HepG2 (cell line): ENCODE data around the gene LRRC45. TPM values are rescaled to one million over a fixed set of nuclear protein-coding genes. Genes with fewer than 3 reads are reported as not detected.
A peak's percentile ranks its signal among the peaks of the same experiment; 100 is the strongest.

Experiments used
- FOXK2 ChIP-seq: fragments of 450-650 bp; IDR thresholded peaks from 2 replicates; pipeline ENCODE4 v1.6.1; 2016
- HOXA9 ChIP-seq: sonication (generic); formaldehyde crosslinking; IDR thresholded peaks from 2 replicates; pipeline ENCODE4 v1.8.1; 2022; ENCODE audit warnings: missing genetic modification reagents, mild to moderate bottlenecking, moderate library complexity, borderline replicate concordance
- NFE2L1 ChIP-seq: sonication (generic); formaldehyde crosslinking; IDR thresholded peaks from 2 replicates; pipeline ENCODE4 v1.4.0; 2020; ENCODE audit warnings: missing genetic modification reagents, mild to moderate bottlenecking, borderline replicate concordance
- SIX4 ChIP-seq: sonication (generic); formaldehyde crosslinking; IDR thresholded peaks from 2 replicates; pipeline ENCODE4 v1.4.0; 2020; ENCODE audit warnings: missing genetic modification reagents
- ZMAT5 ChIP-seq: sonication (generic); formaldehyde crosslinking; IDR thresholded peaks from 2 replicates; pipeline ENCODE4 v1.5.0; 2020; ENCODE audit warnings: mild to moderate bottlenecking, low read depth, missing genetic modification reagents, borderline replicate concordance
- ZNF10 ChIP-seq: sonication (generic); formaldehyde crosslinking; IDR thresholded peaks from 2 replicates; pipeline ENCODE4 v1.4.0; 2020; ENCODE audit warnings: mild to moderate bottlenecking, low read depth, missing genetic modification reagents, borderline replicate concordance
- ZNF230 ChIP-seq: sonication (generic); formaldehyde crosslinking; IDR thresholded peaks from 2 replicates; pipeline ENCODE4 v1.4.0; 2020; ENCODE audit warnings: mild to moderate bottlenecking, missing genetic modification reagents
- ZNF30 ChIP-seq: sonication (generic); formaldehyde crosslinking; IDR thresholded peaks from 2 replicates; pipeline ENCODE4 v1.5.0; 2020; ENCODE audit warnings: mild to moderate bottlenecking, missing genetic modification reagents
- ZNF451 ChIP-seq: sonication (generic); formaldehyde crosslinking; IDR thresholded peaks from 2 replicates; pipeline ENCODE4 v1.5.0; 2020; ENCODE audit warnings: mild to moderate bottlenecking, missing genetic modification reagents
- ZNF510 ChIP-seq: sonication (generic); formaldehyde crosslinking; IDR thresholded peaks from 2 replicates; pipeline ENCODE4 v1.4.0; 2020; ENCODE audit warnings: low read depth, mild to moderate bottlenecking, missing genetic modification reagents
- ZNF652 ChIP-seq: IDR thresholded peaks from 2 replicates; pipeline ENCODE4 v1.6.1; 2016; ENCODE audit warnings: low read depth, borderline replicate concordance
- ZNF678 ChIP-seq: sonication (generic); formaldehyde crosslinking; IDR thresholded peaks from 2 replicates; pipeline ENCODE4 v1.4.0; 2020; ENCODE audit warnings: mild to moderate bottlenecking, missing genetic modification reagents
- polyA plus RNA-seq, 8 experiments: library from polyadenylated mRNA; depleted of rRNA in 3 of 8; stranded (reverse) in 7 of 8; unstranded in 1 of 8; fragments of >200 nt; fragmentation: Illumina TruSeq in 4 of 8; extraction: Trizol in 4 of 8; gene quantifications; 2 replicates each; pipeline versions ENCODE4 v1.2.1 to v1.2.3, GENCODE V29; 2011 to 2016; ENCODE audit warnings: low read depth in 4 of 8, missing spikeins in 1 of 8, mixed read lengths in 1 of 8; ENCODE audit not compliant: insufficient read depth in 1 of 8
- total RNA-seq, 5 experiments: library from RNA; depleted of rRNA; stranded (reverse); fragments of >200 nt; fragmentation: Illumina TruSeq; extraction: Trizol; gene quantifications; 2 replicates each; pipeline ENCODE4 v1.2.3, GENCODE V29; 2016; ENCODE audit warnings: low read depth in 1 of 5
- TF ChIP-seq, protein P1 (sequence below), 2 experiments: fragments of 450-650 bp in 1 of 2; sonication (generic) in 1 of 2; formaldehyde crosslinking; IDR thresholded peaks; 2 replicates each; pipeline versions ENCODE4 v1.5.0 to v1.8.0; 2020 to 2022; ENCODE audit warnings: mild to moderate bottlenecking in 1 of 2, missing genetic modification reagents in 1 of 2
- TF ChIP-seq, protein P2 (sequence below): sonication (generic); formaldehyde crosslinking; conservative IDR thresholded peaks from 2 replicates; pipeline ENCODE4 v1.4.0; 2020; ENCODE audit warnings: missing genetic modification reagents
- TF ChIP-seq, protein P3 (sequence below): fragments of 450-650 bp; IDR thresholded peaks from 2 replicates; pipeline ENCODE4 v1.6.1; 2017; ENCODE audit warnings: mild to moderate bottlenecking
- TF ChIP-seq, protein P4 (sequence below): sonication (generic); formaldehyde crosslinking; IDR thresholded peaks from 2 replicates; pipeline ENCODE4 v1.9.0; 2021; ENCODE audit warnings: missing genetic modification reagents, mild to moderate bottlenecking, borderline replicate concordance
- TF ChIP-seq, protein P5 (sequence below): sonication (generic); formaldehyde crosslinking; IDR thresholded peaks from 2 replicates; pipeline ENCODE4 v1.4.0; 2020; ENCODE audit warnings: missing genetic modification reagents
- TF ChIP-seq, protein P6 (sequence below): sonication (generic); formaldehyde crosslinking; IDR thresholded peaks from 2 replicates; pipeline ENCODE4 v1.4.0; 2020; ENCODE audit warnings: low read depth, mild to moderate bottlenecking, missing genetic modification reagents

The LRRC45 gene
- total and polyA plus RNA-seq, 2 of the 13 experiments (the other 11 are each of a cell fraction or from before 2014, with no cell fraction given) = 11.6 to 48.1 TPM

- TF ChIP-seq HOXA9 (CRISPR knock-in tag) = peak; percentile 79
- TF ChIP-seq, protein P1, sequence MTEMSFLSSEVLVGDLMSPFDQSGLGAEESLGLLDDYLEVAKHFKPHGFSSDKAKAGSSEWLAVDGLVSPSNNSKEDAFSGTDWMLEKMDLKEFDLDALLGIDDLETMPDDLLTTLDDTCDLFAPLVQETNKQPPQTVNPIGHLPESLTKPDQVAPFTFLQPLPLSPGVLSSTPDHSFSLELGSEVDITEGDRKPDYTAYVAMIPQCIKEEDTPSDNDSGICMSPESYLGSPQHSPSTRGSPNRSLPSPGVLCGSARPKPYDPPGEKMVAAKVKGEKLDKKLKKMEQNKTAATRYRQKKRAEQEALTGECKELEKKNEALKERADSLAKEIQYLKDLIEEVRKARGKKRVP (CRISPR knock-in tag; IDR thresholded peaks at IDR 0.05) = peak; percentile 16 to 85; a peak in 2 of 4 replicates
- TF ChIP-seq ZNF30 (CRISPR knock-in tag) = peak; percentile 50; the same call in 1 of the 2 replicates
- TF ChIP-seq, protein P2, sequence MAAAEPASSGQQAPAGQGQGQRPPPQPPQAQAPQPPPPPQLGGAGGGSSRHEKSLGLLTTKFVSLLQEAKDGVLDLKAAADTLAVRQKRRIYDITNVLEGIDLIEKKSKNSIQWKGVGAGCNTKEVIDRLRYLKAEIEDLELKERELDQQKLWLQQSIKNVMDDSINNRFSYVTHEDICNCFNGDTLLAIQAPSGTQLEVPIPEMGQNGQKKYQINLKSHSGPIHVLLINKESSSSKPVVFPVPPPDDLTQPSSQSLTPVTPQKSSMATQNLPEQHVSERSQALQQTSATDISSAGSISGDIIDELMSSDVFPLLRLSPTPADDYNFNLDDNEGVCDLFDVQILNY (CRISPR knock-in tag) = peak; percentile 59; the same call in 1 of the 2 replicates
- peak; percentile 72; the same call in 1 of the 2 replicates for TF ChIP-seq SIX4 (CRISPR knock-in tag)
- no peak; the same call in 1 of the 2 replicates for TF ChIP-seq ZNF451 (CRISPR knock-in tag)
- TF ChIP-seq ZNF10 = 0 out of 2 replicates have a peak, but pooled peaks have one; percentile 36
- TF ChIP-seq, protein P3, sequence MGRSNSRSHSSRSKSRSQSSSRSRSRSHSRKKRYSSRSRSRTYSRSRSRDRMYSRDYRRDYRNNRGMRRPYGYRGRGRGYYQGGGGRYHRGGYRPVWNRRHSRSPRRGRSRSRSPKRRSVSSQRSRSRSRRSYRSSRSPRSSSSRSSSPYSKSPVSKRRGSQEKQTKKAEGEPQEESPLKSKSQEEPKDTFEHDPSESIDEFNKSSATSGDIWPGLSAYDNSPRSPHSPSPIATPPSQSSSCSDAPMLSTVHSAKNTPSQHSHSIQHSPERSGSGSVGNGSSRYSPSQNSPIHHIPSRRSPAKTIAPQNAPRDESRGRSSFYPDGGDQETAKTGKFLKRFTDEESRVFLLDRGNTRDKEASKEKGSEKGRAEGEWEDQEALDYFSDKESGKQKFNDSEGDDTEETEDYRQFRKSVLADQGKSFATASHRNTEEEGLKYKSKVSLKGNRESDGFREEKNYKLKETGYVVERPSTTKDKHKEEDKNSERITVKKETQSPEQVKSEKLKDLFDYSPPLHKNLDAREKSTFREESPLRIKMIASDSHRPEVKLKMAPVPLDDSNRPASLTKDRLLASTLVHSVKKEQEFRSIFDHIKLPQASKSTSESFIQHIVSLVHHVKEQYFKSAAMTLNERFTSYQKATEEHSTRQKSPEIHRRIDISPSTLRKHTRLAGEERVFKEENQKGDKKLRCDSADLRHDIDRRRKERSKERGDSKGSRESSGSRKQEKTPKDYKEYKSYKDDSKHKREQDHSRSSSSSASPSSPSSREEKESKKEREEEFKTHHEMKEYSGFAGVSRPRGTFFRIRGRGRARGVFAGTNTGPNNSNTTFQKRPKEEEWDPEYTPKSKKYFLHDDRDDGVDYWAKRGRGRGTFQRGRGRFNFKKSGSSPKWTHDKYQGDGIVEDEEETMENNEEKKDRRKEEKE = no peak
- peak; percentile 8; the same call in 1 of the 2 replicates for TF ChIP-seq ZNF652 (CRISPR knock-in tag)
- TF ChIP-seq, protein P4, sequence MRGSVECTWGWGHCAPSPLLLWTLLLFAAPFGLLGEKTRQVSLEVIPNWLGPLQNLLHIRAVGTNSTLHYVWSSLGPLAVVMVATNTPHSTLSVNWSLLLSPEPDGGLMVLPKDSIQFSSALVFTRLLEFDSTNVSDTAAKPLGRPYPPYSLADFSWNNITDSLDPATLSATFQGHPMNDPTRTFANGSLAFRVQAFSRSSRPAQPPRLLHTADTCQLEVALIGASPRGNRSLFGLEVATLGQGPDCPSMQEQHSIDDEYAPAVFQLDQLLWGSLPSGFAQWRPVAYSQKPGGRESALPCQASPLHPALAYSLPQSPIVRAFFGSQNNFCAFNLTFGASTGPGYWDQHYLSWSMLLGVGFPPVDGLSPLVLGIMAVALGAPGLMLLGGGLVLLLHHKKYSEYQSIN (CRISPR knock-in tag) = no peak
- TF ChIP-seq ZMAT5 (CRISPR knock-in tag) = no peak
- 0 out of 2 replicates have a peak, but pooled peaks have one; percentile 70 for TF ChIP-seq ZNF510 (CRISPR knock-in tag)
- TF ChIP-seq ZNF230 = peak; percentile 10; the same call in 1 of the 2 replicates
- TF ChIP-seq, protein P5, sequence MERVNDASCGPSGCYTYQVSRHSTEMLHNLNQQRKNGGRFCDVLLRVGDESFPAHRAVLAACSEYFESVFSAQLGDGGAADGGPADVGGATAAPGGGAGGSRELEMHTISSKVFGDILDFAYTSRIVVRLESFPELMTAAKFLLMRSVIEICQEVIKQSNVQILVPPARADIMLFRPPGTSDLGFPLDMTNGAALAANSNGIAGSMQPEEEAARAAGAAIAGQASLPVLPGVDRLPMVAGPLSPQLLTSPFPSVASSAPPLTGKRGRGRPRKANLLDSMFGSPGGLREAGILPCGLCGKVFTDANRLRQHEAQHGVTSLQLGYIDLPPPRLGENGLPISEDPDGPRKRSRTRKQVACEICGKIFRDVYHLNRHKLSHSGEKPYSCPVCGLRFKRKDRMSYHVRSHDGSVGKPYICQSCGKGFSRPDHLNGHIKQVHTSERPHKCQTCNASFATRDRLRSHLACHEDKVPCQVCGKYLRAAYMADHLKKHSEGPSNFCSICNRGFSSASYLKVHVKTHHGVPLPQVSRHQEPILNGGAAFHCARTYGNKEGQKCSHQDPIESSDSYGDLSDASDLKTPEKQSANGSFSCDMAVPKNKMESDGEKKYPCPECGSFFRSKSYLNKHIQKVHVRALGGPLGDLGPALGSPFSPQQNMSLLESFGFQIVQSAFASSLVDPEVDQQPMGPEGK (CRISPR knock-in tag) = peak; percentile 99
- TF ChIP-seq NFE2L1 (CRISPR knock-in tag) = no peak
- no peak for TF ChIP-seq ZNF678 (CRISPR knock-in tag)
- TF ChIP-seq, protein P6, sequence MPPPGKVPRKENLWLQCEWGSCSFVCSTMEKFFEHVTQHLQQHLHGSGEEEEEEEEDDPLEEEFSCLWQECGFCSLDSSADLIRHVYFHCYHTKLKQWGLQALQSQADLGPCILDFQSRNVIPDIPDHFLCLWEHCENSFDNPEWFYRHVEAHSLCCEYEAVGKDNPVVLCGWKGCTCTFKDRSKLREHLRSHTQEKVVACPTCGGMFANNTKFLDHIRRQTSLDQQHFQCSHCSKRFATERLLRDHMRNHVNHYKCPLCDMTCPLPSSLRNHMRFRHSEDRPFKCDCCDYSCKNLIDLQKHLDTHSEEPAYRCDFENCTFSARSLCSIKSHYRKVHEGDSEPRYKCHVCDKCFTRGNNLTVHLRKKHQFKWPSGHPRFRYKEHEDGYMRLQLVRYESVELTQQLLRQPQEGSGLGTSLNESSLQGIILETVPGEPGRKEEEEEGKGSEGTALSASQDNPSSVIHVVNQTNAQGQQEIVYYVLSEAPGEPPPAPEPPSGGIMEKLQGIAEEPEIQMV (CRISPR knock-in tag) = no peak; the same call in 1 of the 2 replicates
- no peak for TF ChIP-seq FOXK2
Measured at GRCh38 chr17:82000803-82001570, 22.1 kb upstream of the LRRC45 start (continued).
